Spleen (tissue), 11 donors: ENCODE data around the gene CYP4B1. TPM values are rescaled to one million over a fixed set of nuclear protein-coding genes. Genes with fewer than 3 reads are reported as not detected.
A peak's percentile ranks its signal among the peaks of the same experiment; 100 is the strongest.

Source experiments
- DNase-seq: peaks from one replicate; pipeline ENCODE4 v3.0.0-alpha.2; 2020
- H3K27ac ChIP-seq, 8 donors: fragments of 200-600 bp; sonication (generic) in 7 of 8; 1 replicate in 4 of 8; 2 replicates in 4 of 8; pipeline versions ENCODE4 v1.5.0 to v1.8.0; 2016 to 2021; ENCODE audit warnings: inconsistent platforms in 4 of 8, mild to moderate bottlenecking in 4 of 8, moderate library complexity in 1 of 8
- H3K27me3 ChIP-seq, 7 donors: fragments of 200-600 bp; sonication (generic) in 6 of 7; replicated peaks in 1 of 7; 1 replicate in 4 of 7; 2 replicates in 3 of 7; pipeline versions ENCODE4 v1.5.0 to v1.8.0; 2016 to 2021; ENCODE audit warnings: inconsistent platforms in 3 of 7, mild to moderate bottlenecking in 1 of 7
- H3K36me3 ChIP-seq, 6 donors: fragments of 200-600 bp; sonication (generic) in 5 of 6; 1 replicate in 4 of 6; 2 replicates in 2 of 6; pipeline versions ENCODE4 v1.5.0 to v1.8.0; 2016 to 2021; ENCODE audit warnings: inconsistent platforms in 2 of 6
- H3K4me1 ChIP-seq, 6 donors: fragments of 200-600 bp; sonication (generic) in 5 of 6; 1 replicate in 3 of 6; 2 replicates in 3 of 6; pipeline versions ENCODE4 v1.5.0 to v1.8.0; 2016 to 2021; ENCODE audit warnings: inconsistent platforms in 3 of 6
- H3K4me3 ChIP-seq, 8 donors: fragments of 200-600 bp; sonication (generic) in 7 of 8; 1 replicate in 4 of 8; 2 replicates in 4 of 8; pipeline versions ENCODE4 v1.5.0 to v1.8.0; 2016 to 2021; ENCODE audit warnings: inconsistent platforms in 4 of 8, mild to moderate bottlenecking in 4 of 8, moderate library complexity in 2 of 8
- H3K9me3 ChIP-seq, 8 donors: fragments of 200-600 bp; sonication (generic) in 7 of 8; 1 replicate in 4 of 8; 2 replicates in 4 of 8; pipeline versions ENCODE4 v1.5.0 to v1.8.0; 2016 to 2021; ENCODE audit warnings: inconsistent platforms in 4 of 8
- POLR2A ChIP-seq, 3 donors: fragments of 450-650 bp; IDR thresholded peaks; one replicate each; pipeline ENCODE4 v1.5.1; 2017; ENCODE audit warnings: antibody characterized with exemption in 3 of 3, mild to moderate bottlenecking in 1 of 3
- POLR2AphosphoS5 ChIP-seq, 3 donors: sonication (generic); formaldehyde crosslinking; IDR thresholded peaks; one replicate each; pipeline ENCODE4 v1.5.1; 2017; ENCODE audit warnings: antibody characterized with exemption in 3 of 3
- WGBS, 5 donors: extraction: QIAGEN DNeasy Blood & Tissue Kit in 3 of 5; methylation state at CpG; one replicate each; pipeline versions ENCODE4 v1.1.5 to v1.1.7; 2013 to 2018; 5-methylcytosine and 5-hydroxymethylcytosine counted together
- intact Hi-C: fragments of 100-400 bp; cut with DNase I; formaldehyde crosslinking; loops from one replicate; pipeline ENCODE4 v1.15.0; 2023; ENCODE audit warnings: low total_unique reads
- polyA plus RNA-seq, 3 donors: library from polyadenylated mRNA; stranded (reverse); fragments of 200-250 nt; gene quantifications; one replicate each; pipeline ENCODE4 v1.2.1, GENCODE V29; 2013
- total RNA-seq, 7 donors: library from RNA; depleted of rRNA in 3 of 7; stranded (reverse); fragments of >200 nt in 3 of 7; fragmentation: NEBNext Ultra II Directional in 4 of 7; extraction: Animal tissue kit (Norgen Biotek cat#: 25700) in 4 of 7; gene quantifications; one replicate each; pipeline versions ENCODE4 v1.1.0 to v1.2.1, GENCODE V29; 2016 to 2021
- TF ChIP-seq, protein P1 (sequence below), 11 experiments: fragments of 200-600 bp in 7 of 11; fragments of 450-650 bp in 4 of 11; sonication (generic) in 4 of 11; IDR thresholded peaks in 8 of 11; conservative IDR thresholded peaks in 3 of 11; 1 replicate in 7 of 11; 2 replicates in 4 of 11; pipeline versions ENCODE4 v1.4.0 to v1.8.0; 2016 to 2021; ENCODE audit warnings: antibody characterized with exemption in 11 of 11, inconsistent platforms in 4 of 11, mild to moderate bottlenecking in 1 of 11
- donor health status: healthy with polysubstance abuse.
- donor health status: DM: no; HTN: no; CAD: no; lungs with moderate emphysema.
- donor health status: DM: no; HTN: no; CAD: no.
- donor health status: Bipolar disorder and iron deficiency.
- donor health status: healthy.
- donor health status: DM: no; HTN: no; CAD: no.
- donor health status: DM: yes; HTN: yes; CAD: no.

Gene CYP4B1
- total and polyA plus RNA-seq, 10 donors: 0.32 to 3.5 (median 1.0) TPM; not detected in 3

DNA sequence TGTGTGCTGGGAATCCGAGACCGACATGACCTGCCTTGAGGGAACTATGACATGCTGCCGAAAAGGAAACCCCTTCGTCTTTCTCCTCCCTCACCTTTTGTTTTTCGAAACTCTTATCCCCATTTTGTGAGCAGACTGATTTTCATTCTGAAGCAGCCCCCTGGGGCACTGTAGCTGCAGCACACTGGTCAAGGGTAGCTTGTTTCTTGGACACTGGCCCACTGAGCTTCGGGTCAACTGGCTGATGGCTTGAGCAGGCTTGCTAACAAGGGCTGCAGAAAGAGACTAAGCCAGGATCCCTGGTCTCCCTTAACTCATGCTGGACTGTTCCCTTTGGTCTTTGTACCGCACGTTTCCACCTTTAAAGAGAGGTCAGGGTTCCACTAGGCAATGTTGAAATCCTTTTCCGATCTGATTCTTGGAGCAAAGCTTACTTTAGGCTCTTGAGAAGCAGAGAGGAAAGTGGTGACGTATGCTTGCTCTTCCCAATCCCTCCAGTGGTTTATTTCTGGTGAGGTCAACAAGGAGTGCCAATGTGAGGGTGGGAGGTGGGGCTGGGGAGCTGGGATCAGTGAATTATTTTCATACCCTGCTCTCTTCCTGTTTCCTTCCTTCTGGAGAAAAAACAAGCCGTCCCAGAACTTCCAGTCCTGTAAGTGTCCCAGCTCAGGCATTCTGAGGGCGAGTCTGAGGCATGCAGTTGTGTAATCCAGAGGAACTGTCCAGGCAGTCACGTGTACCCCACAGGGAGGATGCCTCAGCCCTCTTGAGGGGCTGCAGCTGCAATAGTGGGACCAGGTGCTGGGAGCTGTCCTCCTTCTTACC lies 7.6 kb downstream of the CYP4B1 start:
- no peak overlapping the region for H3K4me3 ChIP-seq
- H3K27ac ChIP-seq: peak overlapping the region in 4 of 8 donors; percentile 34 to 58 (median 50)
- intact Hi-C loops: no loop called here
- peaks cover 0 to 8% (median 0%) of the 10 kb centered on the region in 8 donors for H3K9me3 ChIP-seq
- DNase-seq: no peak
- no peak for TF ChIP-seq POLR2AphosphoS5 (IDR thresholded peaks at IDR 0.05)
- no peak for TF ChIP-seq POLR2A (IDR thresholded peaks at IDR 0.05)
- TF ChIP-seq, protein P1, sequence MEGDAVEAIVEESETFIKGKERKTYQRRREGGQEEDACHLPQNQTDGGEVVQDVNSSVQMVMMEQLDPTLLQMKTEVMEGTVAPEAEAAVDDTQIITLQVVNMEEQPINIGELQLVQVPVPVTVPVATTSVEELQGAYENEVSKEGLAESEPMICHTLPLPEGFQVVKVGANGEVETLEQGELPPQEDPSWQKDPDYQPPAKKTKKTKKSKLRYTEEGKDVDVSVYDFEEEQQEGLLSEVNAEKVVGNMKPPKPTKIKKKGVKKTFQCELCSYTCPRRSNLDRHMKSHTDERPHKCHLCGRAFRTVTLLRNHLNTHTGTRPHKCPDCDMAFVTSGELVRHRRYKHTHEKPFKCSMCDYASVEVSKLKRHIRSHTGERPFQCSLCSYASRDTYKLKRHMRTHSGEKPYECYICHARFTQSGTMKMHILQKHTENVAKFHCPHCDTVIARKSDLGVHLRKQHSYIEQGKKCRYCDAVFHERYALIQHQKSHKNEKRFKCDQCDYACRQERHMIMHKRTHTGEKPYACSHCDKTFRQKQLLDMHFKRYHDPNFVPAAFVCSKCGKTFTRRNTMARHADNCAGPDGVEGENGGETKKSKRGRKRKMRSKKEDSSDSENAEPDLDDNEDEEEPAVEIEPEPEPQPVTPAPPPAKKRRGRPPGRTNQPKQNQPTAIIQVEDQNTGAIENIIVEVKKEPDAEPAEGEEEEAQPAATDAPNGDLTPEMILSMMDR (IDR thresholded peaks at IDR 0.05 in 8 of 11, conservative IDR thresholded peaks at IDR 0.05 in 3 of 11): no peak
- H3K36me3 ChIP-seq: no peaks in the 10 kb centered on the region
- 42 to 51% (median 46%) methylated on average over 13 of the region's 13 CpGs for WGBS, 5 donors
- H3K4me1 ChIP-seq: no peaks in the 10 kb centered on the region
- H3K27me3 ChIP-seq: peaks cover 0 to 11% (median 0%) of the 10 kb centered on the region in 7 donors

DNA sequence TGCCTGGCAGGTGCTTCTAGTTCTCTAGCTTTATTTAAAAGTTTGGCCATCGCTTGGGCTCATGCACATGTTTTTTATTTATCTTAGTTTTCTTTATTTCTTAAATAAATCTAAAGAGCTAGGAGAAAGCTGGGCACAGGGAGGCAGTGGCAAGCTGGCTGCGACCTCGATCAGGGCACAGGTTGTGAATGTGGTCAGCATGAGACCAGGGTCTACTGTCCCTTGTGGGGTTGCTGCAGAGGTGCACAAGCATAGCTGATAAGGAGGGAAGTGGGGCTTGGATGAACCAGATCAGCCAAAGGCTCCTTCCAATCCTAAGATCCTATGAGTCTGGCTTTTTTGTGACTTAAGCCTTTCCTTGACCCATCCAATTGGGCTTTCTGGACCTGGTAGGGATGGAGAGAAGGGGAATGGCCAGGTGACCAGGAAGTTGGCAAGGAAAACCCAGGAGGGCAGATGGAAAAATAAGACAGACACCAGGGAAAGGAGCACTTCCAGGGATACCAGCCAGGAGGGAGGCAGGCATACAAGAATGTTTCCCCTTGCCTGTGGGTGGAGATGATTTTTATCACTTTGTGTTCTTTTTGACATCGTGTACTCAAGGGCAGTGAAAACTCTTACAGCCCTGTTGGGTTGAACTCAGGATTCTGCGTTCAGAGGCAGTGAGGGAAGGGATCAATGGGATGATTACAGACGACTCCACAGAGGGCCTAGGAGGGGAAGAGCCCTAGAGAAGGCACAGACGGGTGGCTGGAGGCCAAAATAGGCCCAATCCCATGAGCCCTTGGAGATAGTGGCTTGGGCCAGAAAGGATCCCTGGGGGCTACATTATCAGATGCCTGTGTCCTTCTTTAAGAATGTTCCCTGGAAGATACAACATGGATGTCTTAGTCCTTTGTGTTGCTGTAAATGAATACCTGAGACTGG lies 8.5 kb downstream of the CYP4B1 start:
- no peak for DNase-seq
- Histone ChIP-seq H3K27me3 (peaks cover 0 to 11% (median 0%) of the 10 kb centered on the region in 7 donors), H3K4me1 (no peaks in the 10 kb centered on the region), H3K27ac (peak overlapping the region in 3 of 8 donors; percentile 26 to 48 (median 34)), H3K4me3 (no peak overlapping the region), H3K9me3 (peaks cover 0 to 8% (median 0%) of the 10 kb centered on the region in 8 donors), H3K36me3 (no peaks in the 10 kb centered on the region)
- TF ChIP-seq POLR2AphosphoS5 (IDR thresholded peaks at IDR 0.05) (no peak), POLR2A (IDR thresholded peaks at IDR 0.05) (no peak)
- TF ChIP-seq, protein P1 (IDR thresholded peaks at IDR 0.05 in 8 of 11, conservative IDR thresholded peaks at IDR 0.05 in 3 of 11): no peak
- WGBS, 5 donors: 68 to 81% (median 73%) methylated on average over 7 of the region's 7 CpGs
- intact Hi-C loops: no loop called here

DNA sequence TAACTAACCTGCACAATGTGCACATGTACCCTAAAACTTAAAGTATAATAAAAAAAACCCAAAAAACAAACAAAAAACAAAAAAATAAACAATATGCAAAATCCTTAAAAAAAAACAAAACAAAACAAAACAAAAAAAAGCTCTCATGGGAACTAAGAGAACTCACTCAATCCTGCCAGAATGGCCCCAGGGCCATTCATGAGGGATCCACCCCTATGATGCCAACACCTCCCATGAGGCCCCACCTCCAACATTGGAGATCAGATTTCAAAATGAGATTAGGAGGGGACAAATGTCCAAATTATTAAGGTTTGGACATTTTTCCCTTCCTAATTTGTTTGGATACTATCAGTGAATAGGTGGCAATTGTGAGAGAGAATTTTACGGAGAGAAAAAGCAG lies 10.2 kb downstream of the CYP4B1 start:
- 91 to 100% (median 95%) methylated on average over 1 of the region's 1 CpG for WGBS, 5 donors
- no peak for DNase-seq
- Histone ChIP-seq H3K4me3 (no peak overlapping the region), H3K27me3 (peaks cover 0 to 11% (median 0%) of the 10 kb centered on the region in 7 donors), H3K4me1 (no peaks in the 10 kb centered on the region), H3K9me3 (peaks cover 0 to 8% (median 0%) of the 10 kb centered on the region in 8 donors), H3K27ac (no peak overlapping the region), H3K36me3 (no peaks in the 10 kb centered on the region)
- intact Hi-C loops: no loop called here
- TF ChIP-seq, protein P1 (IDR thresholded peaks at IDR 0.05 in 8 of 11, conservative IDR thresholded peaks at IDR 0.05 in 3 of 11): no peak
- TF ChIP-seq POLR2AphosphoS5 (IDR thresholded peaks at IDR 0.05) (no peak), POLR2A (IDR thresholded peaks at IDR 0.05) (no peak)
